ENCODE results near the gene NAA40. TPM values are rescaled to one million over a fixed set of nuclear protein-coding genes. Genes with fewer than 3 reads are reported as not detected.
"Not testable (repeated sequence)": the region's sequence is repeated elsewhere in the genome, so short reads cannot be mapped to it uniquely, and the experiment has no call there.

Gene NAA40
- polyA plus RNA-seq, 1 donor, result 22.0 TPM

- H3K27me3 ChIP-seq (ENCODE audit: control insufficient read depth, insufficient read depth, low read length); H3K9me3 ChIP-seq (ENCODE audit: control insufficient read depth, low read depth, low read length); DNase-seq; H3K27ac ChIP-seq (ENCODE audit: low read length); H3K36me3 ChIP-seq (ENCODE audit: control insufficient read depth, insufficient read depth, low read length); H3K4me3 ChIP-seq (ENCODE audit: low read length): not testable (repeated sequence)
- peaks cover 16% of the 10 kb centered on the region for H3K4me1 ChIP-seq (ENCODE audit: control insufficient read depth, insufficient read depth, low read length)
- WGBS (ENCODE audit: insufficient coverage, low lambda C conversion rate), result no CpG with 5 or more reads among the region's 4 CpGs
These were observed 25.1 kb downstream of the NAA40 start for GRCh38 chr11:63963895-63964294.

GRCh38 chr11:63966444-63966843 is 27.6 kb downstream of the NAA40 start:
- WGBS (ENCODE audit: insufficient coverage, low lambda C conversion rate), result no CpG with 5 or more reads among the region's 1 CpG
- peak in 1 of 2 donors; percentile 41 for DNase-seq
- no peaks in the 10 kb centered on the region for H3K36me3 ChIP-seq (ENCODE audit: control insufficient read depth, insufficient read depth, low read length)
- H3K27me3 ChIP-seq (ENCODE audit: control insufficient read depth, insufficient read depth, low read length), result no peaks in the 10 kb centered on the region
- H3K4me1 ChIP-seq (ENCODE audit: control insufficient read depth, insufficient read depth, low read length), result peaks cover 4% of the 10 kb centered on the region
- no peak overlapping the region for H3K4me3 ChIP-seq (ENCODE audit: low read length)
- no peaks in the 10 kb centered on the region for H3K9me3 ChIP-seq (ENCODE audit: control insufficient read depth, low read depth, low read length)
- no peak overlapping the region for H3K27ac ChIP-seq (ENCODE audit: low read length)

DNA sequence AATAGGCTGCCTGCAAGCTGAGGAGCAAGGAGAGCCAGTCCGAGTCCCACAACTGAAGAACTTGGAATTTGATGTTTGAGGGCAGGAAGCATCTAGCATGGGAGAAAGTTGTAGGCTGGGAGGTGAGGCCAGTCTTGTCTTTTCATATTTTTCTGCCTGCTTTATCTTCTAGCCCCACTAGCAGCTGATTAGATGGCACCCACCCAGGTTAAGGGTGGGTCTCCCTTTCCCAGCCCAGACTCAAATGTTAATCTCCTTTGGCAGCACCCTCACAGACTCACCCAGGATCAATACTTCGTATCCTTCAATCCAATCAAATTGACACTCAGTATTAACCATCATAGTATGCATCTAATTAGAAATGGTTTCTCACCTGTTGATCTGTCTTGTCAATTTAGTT is 30.7 kb downstream of the NAA40 start:
- no peaks in the 10 kb centered on the region for H3K9me3 ChIP-seq (ENCODE audit: control insufficient read depth, low read depth, low read length)
- no peak overlapping the region for H3K4me3 ChIP-seq (ENCODE audit: low read length)
- no peaks in the 10 kb centered on the region for H3K36me3 ChIP-seq (ENCODE audit: control insufficient read depth, insufficient read depth, low read length)
- H3K27ac ChIP-seq (ENCODE audit: low read length), result no peak overlapping the region
- no peak for DNase-seq
- no peaks in the 10 kb centered on the region for H3K27me3 ChIP-seq (ENCODE audit: control insufficient read depth, insufficient read depth, low read length)
- H3K4me1 ChIP-seq (ENCODE audit: control insufficient read depth, insufficient read depth, low read length), result no peaks in the 10 kb centered on the region
- 100% methylated on average over 1 of the region's 2 CpGs for WGBS (ENCODE audit: insufficient coverage, low lambda C conversion rate)

GRCh38 chr11:63970902-63971301 is 32.1 kb downstream of the NAA40 start:
- WGBS (ENCODE audit: insufficient coverage, low lambda C conversion rate), result 100% methylated on average over 1 of the region's 5 CpGs
- DNase-seq, result no peak
- Histone ChIP-seq H3K27ac (ENCODE audit: low read length) (no peak overlapping the region), H3K4me3 (ENCODE audit: low read length) (no peak overlapping the region), H3K9me3 (ENCODE audit: control insufficient read depth, low read depth, low read length) (no peaks in the 10 kb centered on the region), H3K27me3 (ENCODE audit: control insufficient read depth, insufficient read depth, low read length) (no peaks in the 10 kb centered on the region), H3K36me3 (ENCODE audit: control insufficient read depth, insufficient read depth, low read length) (no peaks in the 10 kb centered on the region), H3K4me1 (ENCODE audit: control insufficient read depth, insufficient read depth, low read length) (peaks cover 3% of the 10 kb centered on the region)

- H3K27me3 ChIP-seq (ENCODE audit: control insufficient read depth, insufficient read depth, low read length); H3K9me3 ChIP-seq (ENCODE audit: control insufficient read depth, low read depth, low read length); DNase-seq; H3K4me1 ChIP-seq (ENCODE audit: control insufficient read depth, insufficient read depth, low read length); H3K4me3 ChIP-seq (ENCODE audit: low read length); H3K27ac ChIP-seq (ENCODE audit: low read length); H3K36me3 ChIP-seq (ENCODE audit: control insufficient read depth, insufficient read depth, low read length): not testable (repeated sequence)
- no CpG with 5 or more reads among the region's 18 CpGs for WGBS (ENCODE audit: insufficient coverage, low lambda C conversion rate)
These were observed 35.1 kb downstream of the NAA40 start for GRCh38 chr11:63973912-63974258.

- Histone ChIP-seq H3K9me3 (ENCODE audit: control insufficient read depth, low read depth, low read length) (no peaks in the 10 kb centered on the region), H3K27ac (ENCODE audit: low read length) (peak within 1 kb of the TSS; percentile 96), H3K4me3 (ENCODE audit: low read length) (peak within 1 kb of the TSS; percentile 95), H3K36me3 (ENCODE audit: control insufficient read depth, insufficient read depth, low read length) (peaks cover 8% of the 10 kb centered on the region), H3K4me1 (ENCODE audit: control insufficient read depth, insufficient read depth, low read length) (peaks cover 7% of the 10 kb centered on the region), H3K27me3 (ENCODE audit: control insufficient read depth, insufficient read depth, low read length) (no peaks in the 10 kb centered on the region)
- DNase-seq, result peak; percentile 99
- no CpG with 5 or more reads among the region's 67 CpGs for WGBS (ENCODE audit: insufficient coverage, low lambda C conversion rate)
These were observed 35.7 kb downstream of the NAA40 start, which contains the start of gene COX8A for GRCh38 chr11:63974259-63975143. Gene COX8A (plus strand): TSS chr11:63974620. CDS start chr11:63974681, 61 bp downstream.

DNA sequence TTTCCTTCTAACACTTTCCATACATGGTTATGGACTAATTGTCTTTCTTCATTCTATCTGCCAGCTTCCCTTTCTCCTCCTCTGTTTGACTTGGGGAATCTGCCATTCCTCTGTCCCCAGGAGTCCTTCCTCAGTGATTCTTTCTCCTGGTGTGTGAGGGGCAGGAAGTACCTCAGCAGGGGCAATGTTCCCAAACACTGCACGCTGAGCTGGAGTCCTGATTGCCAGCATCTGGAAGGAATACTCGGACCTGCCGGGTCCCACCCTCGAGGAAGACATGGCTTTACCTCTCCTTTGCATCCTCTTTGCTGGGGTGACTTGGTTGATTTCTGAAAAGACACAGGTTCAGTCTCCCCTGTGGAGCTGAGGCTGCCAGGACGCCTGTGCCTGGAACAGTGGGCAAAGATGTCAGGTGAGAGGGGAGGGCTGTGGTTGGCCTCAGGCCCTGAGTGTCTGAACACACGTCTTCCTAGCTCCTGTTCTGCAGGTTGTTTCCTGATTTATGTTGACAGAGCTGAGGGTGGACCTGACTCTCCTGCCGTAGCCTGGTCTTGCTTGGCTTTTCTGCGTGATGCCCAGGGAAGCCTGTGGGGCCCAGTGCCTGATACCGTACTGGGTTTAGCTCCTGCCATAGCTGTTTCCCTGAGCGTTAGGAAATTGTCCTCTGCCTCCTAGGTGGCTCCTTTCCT is 39.9 kb downstream of the NAA40 start:
- DNase-seq, result no peak
- no CpG with 5 or more reads among the region's 10 CpGs for WGBS (ENCODE audit: insufficient coverage, low lambda C conversion rate)
- H3K27ac ChIP-seq (ENCODE audit: low read length), result no peak overlapping the region

GRCh38 chr11:63979426-63979825 is 40.6 kb downstream of the NAA40 start:
- Histone ChIP-seq H3K27me3 (ENCODE audit: control insufficient read depth, insufficient read depth, low read length) (no peaks in the 10 kb centered on the region), H3K4me1 (ENCODE audit: control insufficient read depth, insufficient read depth, low read length) (peaks cover 7% of the 10 kb centered on the region), H3K4me3 (ENCODE audit: low read length) (no peak overlapping the region), H3K27ac (ENCODE audit: low read length) (no peak overlapping the region), H3K36me3 (ENCODE audit: control insufficient read depth, insufficient read depth, low read length) (peaks cover 8% of the 10 kb centered on the region), H3K9me3 (ENCODE audit: control insufficient read depth, low read depth, low read length) (no peaks in the 10 kb centered on the region)
- no peak for DNase-seq
- WGBS (ENCODE audit: insufficient coverage, low lambda C conversion rate), result no CpG with 5 or more reads among the region's 5 CpGs

More for the DNA sequence above, 39.9 kb downstream of the NAA40 start:
- Histone ChIP-seq H3K4me1 (ENCODE audit: control insufficient read depth, insufficient read depth, low read length) (peaks cover 7% of the 10 kb centered on the region), H3K27me3 (ENCODE audit: control insufficient read depth, insufficient read depth, low read length) (no peaks in the 10 kb centered on the region), H3K9me3 (ENCODE audit: control insufficient read depth, low read depth, low read length) (no peaks in the 10 kb centered on the region), H3K36me3 (ENCODE audit: control insufficient read depth, insufficient read depth, low read length) (peaks cover 8% of the 10 kb centered on the region), H3K4me3 (ENCODE audit: low read length) (no peak overlapping the region)

GRCh38 chr11:63985812-63986155 is 47.0 kb downstream of the NAA40 start:
- DNase-seq, result no peak
- no CpG with 5 or more reads among the region's 18 CpGs for WGBS (ENCODE audit: insufficient coverage, low lambda C conversion rate)
- Histone ChIP-seq H3K27me3 (ENCODE audit: control insufficient read depth, insufficient read depth, low read length) (no peaks in the 10 kb centered on the region), H3K9me3 (ENCODE audit: control insufficient read depth, low read depth, low read length) (no peaks in the 10 kb centered on the region), H3K4me3 (ENCODE audit: low read length) (peak overlapping the region; percentile 95), H3K27ac (ENCODE audit: low read length) (peak overlapping the region; percentile 89), H3K36me3 (ENCODE audit: control insufficient read depth, insufficient read depth, low read length) (peaks cover 21% of the 10 kb centered on the region), H3K4me1 (ENCODE audit: control insufficient read depth, insufficient read depth, low read length) (peaks cover 11% of the 10 kb centered on the region)

- peak; percentile 89 to 92 for DNase-seq
- Histone ChIP-seq H3K36me3 (ENCODE audit: control insufficient read depth, insufficient read depth, low read length) (peaks cover 27% of the 10 kb centered on the region), H3K27ac (ENCODE audit: low read length) (peak within 1 kb of the TSS; percentile 89), H3K4me1 (ENCODE audit: control insufficient read depth, insufficient read depth, low read length) (peaks cover 11% of the 10 kb centered on the region), H3K9me3 (ENCODE audit: control insufficient read depth, low read depth, low read length) (no peaks in the 10 kb centered on the region), H3K27me3 (ENCODE audit: control insufficient read depth, insufficient read depth, low read length) (no peaks in the 10 kb centered on the region), H3K4me3 (ENCODE audit: low read length) (peak within 1 kb of the TSS; percentile 95)
- WGBS (ENCODE audit: insufficient coverage, low lambda C conversion rate), result no CpG with 5 or more reads among the region's 63 CpGs
These were observed 47.5 kb downstream of the NAA40 start, which contains the start of gene OTUB1 for GRCh38 chr11:63986156-63986931. Gene OTUB1 (plus strand): TSS chr11:63986438. CDS start chr11:63986457, 19 bp downstream.
